HepG2 (cell line): ENCODE data around the gene GRPEL2. TPM values are rescaled to one million over a fixed set of nuclear protein-coding genes. Genes with fewer than 3 reads are reported as not detected.

ENCODE experiments used
- ATAC-seq: fragments of 200-7000 bp; cut with Tn5 transposase; 3 replicates; pipeline ENCODE4 v1.9.1; 2020; ENCODE audit warnings: mild to moderate bottlenecking, moderate library complexity
- BruUV-seq: library from RNA; stranded (reverse); fragments of 400-500 nt; replicated peaks from 2 replicates; lab custom pipeline; 2021; lab: Mats Ljungman, UMichigan
- CTCF ChIA-PET: fragments of 300-600 bp; formaldehyde crosslinking; extraction: SDS; loops from one replicate; lab custom pipeline; 2021; ENCODE audit warnings: low total read pairs, inconsistent platforms, low intra/inter-chr PET ratio; lab: Yijun Ruan, JAX
- POLR2A ChIA-PET: fragments of 350-600 bp; sonication (Branson Sonifier 250); formaldehyde crosslinking; loops from one replicate; lab custom pipeline; 2020; ENCODE audit warnings: antibody characterized with exemption, inconsistent platforms; lab: Yijun Ruan, JAX
- DNase-seq: peaks from one replicate; pipeline ENCODE4 v3.0.0-alpha.2; 2015; ENCODE audit warnings: low spot score
- FAIRE-seq: peaks from 3 replicates; lab custom pipeline; 2011; peaks lifted over from hg19 to GRCh38; lab: Jason Lieb, UNC
- H2AFZ ChIP-seq: one replicate; pipeline ENCODE4 v1.6.1; 2011; ENCODE audit warnings: low read length, inconsistent platforms
- H3K27ac ChIP-seq: fragments of 300-600 bp; 3 replicates; pipeline ENCODE4 v1.8.0; 2011; ENCODE audit warnings: mixed run types, mild to moderate bottlenecking, mixed read lengths, low read length, inconsistent platforms; ENCODE audit not compliant: insufficient read depth; ENCODE audit errors: extremely low read length
- H3K27me3 ChIP-seq, 2 experiments: fragments of 200-600 bp in 1 of 2; 2 replicates in 1 of 2; 3 replicates in 1 of 2; pipeline versions ENCODE4 v1.6.0 to v1.8.0; 2011; ENCODE audit warnings: low read length in 2 of 2, mild to moderate bottlenecking in 2 of 2, moderate library complexity in 2 of 2, inconsistent platforms in 1 of 2; ENCODE audit not compliant: insufficient read depth in 2 of 2, control insufficient read depth in 1 of 2
- H3K36me3 ChIP-seq, 2 experiments: fragments of 200-600 bp in 1 of 2; replicated peaks in 1 of 2; 2 replicates in 1 of 2; 3 replicates in 1 of 2; pipeline versions ENCODE4 v1.5.1 to v1.8.0; 2011; ENCODE audit warnings: low read length in 2 of 2, inconsistent platforms in 1 of 2; ENCODE audit not compliant: insufficient read depth in 2 of 2, control insufficient read depth in 1 of 2
- H3K4me1 ChIP-seq: 2 replicates; pipeline ENCODE4 v1.5.1; 2012; ENCODE audit warnings: low read length, inconsistent platforms; ENCODE audit not compliant: insufficient read depth
- H3K4me2 ChIP-seq: 2 replicates; pipeline ENCODE4 v1.6.0; 2011; ENCODE audit warnings: low read depth, low read length, inconsistent platforms
- H3K4me3 ChIP-seq, 3 experiments: fragments of 200-600 bp in 1 of 3; sonication (generic), shearing (Covaris generic) in 1 of 3; replicated peaks in 1 of 3; 2 replicates each; pipeline ENCODE4 v1.5.1; 2011 to 2016; ENCODE audit warnings: low read length in 3 of 3, inconsistent platforms in 2 of 3, low read depth in 2 of 3, mild to moderate bottlenecking in 2 of 3, control low read depth in 1 of 3, mixed read lengths in 1 of 3; ENCODE audit not compliant: insufficient read depth in 1 of 3
- H3K79me2 ChIP-seq: one replicate; pipeline ENCODE4 v1.6.1; 2011; ENCODE audit warnings: low read length, inconsistent platforms; ENCODE audit not compliant: insufficient read depth
- H3K9ac ChIP-seq: 2 replicates; pipeline ENCODE4 v1.6.0; 2011; ENCODE audit warnings: mild to moderate bottlenecking, low read depth, low read length, inconsistent platforms; ENCODE audit not compliant: insufficient read depth
- H3K9me3 ChIP-seq: 2 replicates; pipeline ENCODE4 v1.5.1; 2012; ENCODE audit warnings: mild to moderate bottlenecking, low read length
- H4K20me1 ChIP-seq: 2 replicates; pipeline ENCODE4 v1.6.0; 2011; ENCODE audit warnings: inconsistent platforms, mild to moderate bottlenecking, low read length, moderate library complexity; ENCODE audit not compliant: insufficient read depth
- ARHGAP35 ChIP-seq: sonication (generic); formaldehyde crosslinking; IDR thresholded peaks from 2 replicates; pipeline ENCODE4 v1.9.0; 2022; ENCODE audit warnings: mild to moderate bottlenecking, inconsistent platforms, moderate library complexity, missing genetic modification reagents, borderline replicate concordance
- BRD4 ChIP-seq: sonication (generic); formaldehyde crosslinking; IDR thresholded peaks from 2 replicates; pipeline ENCODE4 v1.4.0; 2020; ENCODE audit warnings: missing genetic modification reagents
- KDM3A ChIP-seq: IDR thresholded peaks from 2 replicates; pipeline ENCODE4 v1.6.1; 2018; ENCODE audit warnings: low read depth, missing compliant biosample characterization
- TBL1XR1 ChIP-seq: fragments of 150-350 bp; IDR thresholded peaks from 2 replicates; pipeline ENCODE4 v1.6.1; 2014; ENCODE audit warnings: borderline replicate concordance, low read length; ENCODE audit not compliant: partially characterized antibody
- ZKSCAN5 ChIP-seq: sonication (generic); formaldehyde crosslinking; IDR thresholded peaks from 2 replicates; pipeline ENCODE4 v1.5.1; 2020; ENCODE audit warnings: mild to moderate bottlenecking, missing genetic modification reagents
- ZNF430 ChIP-seq: sonication (generic); formaldehyde crosslinking; IDR thresholded peaks from 2 replicates; pipeline ENCODE4 v1.9.0; 2021; ENCODE audit warnings: mild to moderate bottlenecking, missing genetic modification reagents
- ZNF781 ChIP-seq: sonication (generic); formaldehyde crosslinking; IDR thresholded peaks from 2 replicates; pipeline ENCODE4 v1.5.1; 2020; ENCODE audit warnings: borderline replicate concordance, mild to moderate bottlenecking, missing genetic modification reagents; ENCODE audit errors: not compliant biosample characterization
- ZSCAN21 ChIP-seq: sonication (generic); formaldehyde crosslinking; IDR thresholded peaks from 2 replicates; pipeline ENCODE4 v1.8.0; 2022; ENCODE audit warnings: mild to moderate bottlenecking, missing genetic modification reagents, moderate library complexity, borderline replicate concordance
- WGBS: methylation state at CpG from one replicate; pipeline ENCODE4 v1.1.6; 2017; ENCODE audit warnings: low lambda C conversion rate; 5-methylcytosine and 5-hydroxymethylcytosine counted together
- in situ Hi-C: cut with HindIII; loops from 2 replicates; pipeline ENCODE4 v1.10.0; 2017; ENCODE audit warnings: low pct_unique_long_range_greater_than_20kb; ENCODE audit not compliant: extremely low pct_ligation_motif_present
- intact Hi-C: fragments of 100-400 bp; cut with micrococcal nuclease; formaldehyde crosslinking; loops from one replicate; pipeline ENCODE4 v1.10.0; 2022; ENCODE audit not compliant: unreplicated experiment
- polyA plus RNA-seq, 8 experiments: library from polyadenylated mRNA; depleted of rRNA in 3 of 8; stranded (reverse) in 7 of 8; unstranded in 1 of 8; fragments of >200 nt; fragmentation: Illumina TruSeq in 4 of 8; extraction: Trizol in 4 of 8; gene quantifications; 2 replicates each; pipeline versions ENCODE4 v1.2.1 to v1.2.3, GENCODE V29; 2011 to 2016; ENCODE audit warnings: low read depth in 4 of 8, missing spikeins in 1 of 8, mixed read lengths in 1 of 8; ENCODE audit not compliant: insufficient read depth in 1 of 8
- total RNA-seq, 5 experiments: library from RNA; depleted of rRNA; stranded (reverse); fragments of >200 nt; fragmentation: Illumina TruSeq; extraction: Trizol; gene quantifications; 2 replicates each; pipeline ENCODE4 v1.2.3, GENCODE V29; 2016; ENCODE audit warnings: low read depth in 1 of 5
- TF ChIP-seq, protein P1 (sequence below): sonication (generic); formaldehyde crosslinking; IDR thresholded peaks from 2 replicates; pipeline ENCODE4 v1.5.1; 2020; ENCODE audit warnings: mild to moderate bottlenecking, moderate library complexity, missing genetic modification reagents
- TF ChIP-seq, protein P2 (sequence below): sonication (generic); formaldehyde crosslinking; IDR thresholded peaks from 2 replicates; pipeline ENCODE4 v1.4.0; 2020; ENCODE audit warnings: mild to moderate bottlenecking, missing genetic modification reagents

GRPEL2 gene
- total and polyA plus RNA-seq, 2 of the 13 experiments (the other 11 are each of a cell fraction or from before 2014, with no cell fraction given), result 13.1 to 16.6 TPM

DNA sequence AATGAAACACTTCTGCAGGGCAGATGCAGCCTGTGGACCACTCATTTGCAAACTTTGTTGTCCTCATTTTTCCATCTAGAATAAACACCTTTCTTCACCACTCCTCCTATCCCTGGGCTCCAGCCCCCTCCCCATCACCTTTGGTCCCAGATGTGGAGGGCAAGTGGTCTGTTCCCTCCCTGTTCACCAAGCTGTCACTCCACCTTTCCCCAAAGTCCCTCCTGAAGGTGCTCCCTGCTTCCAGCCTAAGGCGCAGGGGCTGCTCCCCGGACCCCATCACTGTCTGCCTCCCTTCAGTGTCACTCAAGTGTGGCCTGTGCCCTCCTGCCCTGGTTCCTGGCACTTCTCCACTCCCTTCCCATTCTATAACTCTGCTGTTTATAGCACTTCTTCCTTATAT is 19.4 kb downstream of the GRPEL2 start:
- intact Hi-C loops, result no loop called here
- CTCF ChIA-PET, result no interaction called here
- Histone ChIP-seq H3K4me2 (no peak overlapping the region), H2AFZ (no peak overlapping the region), H3K27ac (no peak overlapping the region), H3K9me3 (no peaks in the 10 kb centered on the region), H3K27me3 (no peaks in the 10 kb centered on the region; a peak in 1 of 5 replicates), H4K20me1 (no peaks in the 10 kb centered on the region), H3K79me2 (no peaks in the 10 kb centered on the region), H3K36me3 (no peaks in the 10 kb centered on the region), H3K4me3 (no peak overlapping the region), H3K9ac (no peak overlapping the region), H3K4me1 (peaks cover 41% of the 10 kb centered on the region)
- in situ Hi-C loops, result loop anchor here (5.0 kb wide), 1 partner anchor 198 kb away; no protein-coding TSS in a partner anchor
- ATAC-seq, result no peak
- POLR2A ChIA-PET, result no interaction called here
- WGBS, result 81% methylated on average over 2 of the region's 2 CpGs
- DNase-seq, result no peak
- no peak for FAIRE-seq
- no peak for TF ChIP-seq BRD4
- TF ChIP-seq TBL1XR1, result no peak
- TF ChIP-seq KDM3A (CRISPR knock-in tag), result no peak
- no peak for TF ChIP-seq ZKSCAN5 (CRISPR knock-in tag)
- TF ChIP-seq ARHGAP35, result no peak
- no peak for TF ChIP-seq ZNF781 (CRISPR knock-in tag)
- no peak for TF ChIP-seq ZSCAN21
- no peak for TF ChIP-seq ZNF430
- TF ChIP-seq, protein P1, sequence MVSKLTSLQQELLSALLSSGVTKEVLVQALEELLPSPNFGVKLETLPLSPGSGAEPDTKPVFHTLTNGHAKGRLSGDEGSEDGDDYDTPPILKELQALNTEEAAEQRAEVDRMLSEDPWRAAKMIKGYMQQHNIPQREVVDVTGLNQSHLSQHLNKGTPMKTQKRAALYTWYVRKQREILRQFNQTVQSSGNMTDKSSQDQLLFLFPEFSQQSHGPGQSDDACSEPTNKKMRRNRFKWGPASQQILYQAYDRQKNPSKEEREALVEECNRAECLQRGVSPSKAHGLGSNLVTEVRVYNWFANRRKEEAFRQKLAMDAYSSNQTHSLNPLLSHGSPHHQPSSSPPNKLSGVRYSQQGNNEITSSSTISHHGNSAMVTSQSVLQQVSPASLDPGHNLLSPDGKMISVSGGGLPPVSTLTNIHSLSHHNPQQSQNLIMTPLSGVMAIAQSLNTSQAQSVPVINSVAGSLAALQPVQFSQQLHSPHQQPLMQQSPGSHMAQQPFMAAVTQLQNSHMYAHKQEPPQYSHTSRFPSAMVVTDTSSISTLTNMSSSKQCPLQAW (CRISPR knock-in tag), result no peak
- TF ChIP-seq, protein P2, sequence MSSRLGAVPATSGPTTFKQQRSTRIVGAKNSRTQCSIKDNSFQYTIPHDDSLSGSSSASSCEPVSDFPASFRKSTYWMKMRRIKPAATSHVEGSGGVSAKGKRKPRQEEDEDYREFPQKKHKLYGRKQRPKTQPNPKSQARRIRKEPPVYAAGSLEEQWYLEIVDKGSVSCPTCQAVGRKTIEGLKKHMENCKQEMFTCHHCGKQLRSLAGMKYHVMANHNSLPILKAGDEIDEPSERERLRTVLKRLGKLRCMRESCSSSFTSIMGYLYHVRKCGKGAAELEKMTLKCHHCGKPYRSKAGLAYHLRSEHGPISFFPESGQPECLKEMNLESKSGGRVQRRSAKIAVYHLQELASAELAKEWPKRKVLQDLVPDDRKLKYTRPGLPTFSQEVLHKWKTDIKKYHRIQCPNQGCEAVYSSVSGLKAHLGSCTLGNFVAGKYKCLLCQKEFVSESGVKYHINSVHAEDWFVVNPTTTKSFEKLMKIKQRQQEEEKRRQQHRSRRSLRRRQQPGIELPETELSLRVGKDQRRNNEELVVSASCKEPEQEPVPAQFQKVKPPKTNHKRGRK (CRISPR knock-in tag), result no peak
- no TSS peak for BruUV-seq
